Measurements from ENCODE around the gene GOLT1A.
A peak's percentile ranks its signal among the peaks of the same experiment; 100 is the strongest.

GOLT1A gene

GRCh38 chr1:204213668-204214662 is at the start of gene GOLT1A:
GOLT1A (minus strand) TSS chr1:204213988; CDS start chr1:204213906, 82 bp downstream.
- TF ChIP-seq CTCF (IDR thresholded peaks at IDR 0.05; ENCODE audit: poor library complexity, severe bottlenecking), result peak; percentile 74
- Histone ChIP-seq H3K27me3 (ENCODE audit: insufficient read depth, poor library complexity, severe bottlenecking) (no peaks in the 10 kb centered on the region), H3K36me3 (ENCODE audit: low read depth) (no peaks in the 10 kb centered on the region), H3K4me1 (ENCODE audit: insufficient read depth, poor library complexity, severe bottlenecking) (no peaks in the 10 kb centered on the region), H3K9me3 (ENCODE audit: severe bottlenecking) (no peaks in the 10 kb centered on the region), H3K4me3 (ENCODE audit: severe bottlenecking) (peak within 1 kb of the TSS; percentile 5), H3K27ac (ENCODE audit: poor library complexity, severe bottlenecking) (no peak within 1 kb of the TSS)
- DNase-seq (ENCODE audit: low spot score), result no peak
- ATAC-seq (ENCODE audit: low read depth), result peak; percentile 80

- no peaks in the 10 kb centered on the region for H3K4me1 ChIP-seq (ENCODE audit: insufficient read depth, poor library complexity, severe bottlenecking)
- no peak overlapping the region for H3K27ac ChIP-seq (ENCODE audit: poor library complexity, severe bottlenecking)
- H3K4me3 ChIP-seq (ENCODE audit: severe bottlenecking), result no peak overlapping the region
- no peaks in the 10 kb centered on the region for H3K9me3 ChIP-seq (ENCODE audit: severe bottlenecking)
- ATAC-seq (ENCODE audit: low read depth), result no peak
- no peak for TF ChIP-seq CTCF (IDR thresholded peaks at IDR 0.05; ENCODE audit: poor library complexity, severe bottlenecking)
- DNase-seq (ENCODE audit: low spot score), result no peak
- no peaks in the 10 kb centered on the region for H3K27me3 ChIP-seq (ENCODE audit: insufficient read depth, poor library complexity, severe bottlenecking)
- H3K36me3 ChIP-seq (ENCODE audit: low read depth), result no peaks in the 10 kb centered on the region
Measured at GRCh38 chr1:204263254-204263910, 49.6 kb upstream of the GOLT1A start.

GRCh38 chr1:204262506-204263253 is 48.9 kb upstream of the GOLT1A start:
- ATAC-seq (ENCODE audit: low read depth) (no peak), DNase-seq (ENCODE audit: low spot score) (no peak)
- Histone ChIP-seq H3K9me3 (ENCODE audit: severe bottlenecking) (no peaks in the 10 kb centered on the region), H3K4me1 (ENCODE audit: insufficient read depth, poor library complexity, severe bottlenecking) (no peaks in the 10 kb centered on the region), H3K4me3 (ENCODE audit: severe bottlenecking) (no peak overlapping the region), H3K27me3 (ENCODE audit: insufficient read depth, poor library complexity, severe bottlenecking) (no peaks in the 10 kb centered on the region), H3K36me3 (ENCODE audit: low read depth) (no peaks in the 10 kb centered on the region), H3K27ac (ENCODE audit: poor library complexity, severe bottlenecking) (no peak overlapping the region)
- TF ChIP-seq CTCF (IDR thresholded peaks at IDR 0.05; ENCODE audit: poor library complexity, severe bottlenecking), result no peak

GRCh38 chr1:204261746-204262505 is 48.1 kb upstream of the GOLT1A start:
- no peak for DNase-seq (ENCODE audit: low spot score)

More at GRCh38 chr1:204261746-204262505, 48.1 kb upstream of the GOLT1A start:
- TF ChIP-seq CTCF (IDR thresholded peaks at IDR 0.05; ENCODE audit: poor library complexity, severe bottlenecking), result no peak
- Histone ChIP-seq H3K4me1 (ENCODE audit: insufficient read depth, poor library complexity, severe bottlenecking) (no peaks in the 10 kb centered on the region), H3K27me3 (ENCODE audit: insufficient read depth, poor library complexity, severe bottlenecking) (no peaks in the 10 kb centered on the region), H3K27ac (ENCODE audit: poor library complexity, severe bottlenecking) (no peak overlapping the region), H3K4me3 (ENCODE audit: severe bottlenecking) (no peak overlapping the region), H3K9me3 (ENCODE audit: severe bottlenecking) (no peaks in the 10 kb centered on the region), H3K36me3 (ENCODE audit: low read depth) (no peaks in the 10 kb centered on the region)
- ATAC-seq (ENCODE audit: low read depth), result no peak

All from RWPE2 (cell line).